Astrocyte (in vitro differentiated cells and primary cell): ENCODE results near the gene HMCN1. TPM values are rescaled to one million over a fixed set of nuclear protein-coding genes. Genes with fewer than 3 reads are reported as not detected.
A peak's percentile ranks its signal among the peaks of the same experiment; 100 is the strongest.

Experiments
- DNase-seq: peaks from one replicate; pipeline ENCODE4 v3.0.0-alpha.2; 2010; ENCODE audit warnings: low read depth
- FAIRE-seq: peaks from 2 replicates; lab custom pipeline; 2011; peaks lifted over from hg19 to GRCh38; lab: Jason Lieb, UNC
- H2AFZ ChIP-seq: 2 replicates; pipeline ENCODE4 v1.6.0; 2012; ENCODE audit warnings: low read depth, low read length, inconsistent platforms
- H3K27ac ChIP-seq: 2 replicates; pipeline ENCODE4 v1.5.1; 2011; ENCODE audit warnings: low read depth, low read length, inconsistent platforms
- H3K27me3 ChIP-seq: 2 replicates; pipeline ENCODE4 v1.6.0; 2011; ENCODE audit warnings: low read length, inconsistent platforms; ENCODE audit not compliant: insufficient read depth
- H3K36me3 ChIP-seq: 2 replicates; pipeline ENCODE4 v1.5.1; 2011; ENCODE audit warnings: low read length, inconsistent platforms; ENCODE audit not compliant: insufficient read depth
- H3K4me1 ChIP-seq: 2 replicates; pipeline ENCODE4 v1.5.1; 2011; ENCODE audit warnings: low read length, inconsistent platforms; ENCODE audit not compliant: insufficient read depth
- H3K4me2 ChIP-seq: 2 replicates; pipeline ENCODE4 v1.6.0; 2012; ENCODE audit warnings: low read length, inconsistent platforms
- H3K4me3 ChIP-seq: 2 replicates; pipeline ENCODE4 v1.5.1; 2011; ENCODE audit warnings: low read depth, mild to moderate bottlenecking, low read length, inconsistent platforms; ENCODE audit not compliant: insufficient read depth
- H3K79me2 ChIP-seq: 2 replicates; pipeline ENCODE4 v1.6.0; 2012; ENCODE audit warnings: mild to moderate bottlenecking, low read length, inconsistent platforms; ENCODE audit not compliant: insufficient read depth
- H3K9ac ChIP-seq: 2 replicates; pipeline ENCODE4 v1.6.0; 2012; ENCODE audit warnings: mild to moderate bottlenecking, low read length, inconsistent platforms
- H3K9me3 ChIP-seq: 2 replicates; pipeline ENCODE4 v1.5.1; 2012; ENCODE audit warnings: low read depth, mild to moderate bottlenecking, low read length, inconsistent platforms; ENCODE audit not compliant: insufficient read depth
- H4K20me1 ChIP-seq: 2 replicates; pipeline ENCODE4 v1.6.0; 2012; ENCODE audit warnings: low read length, inconsistent platforms; ENCODE audit not compliant: insufficient read depth
- H3K27ac Mint-ChIP-seq: one replicate; pipeline ENCODE4 v1.8.0; 2021; ENCODE audit warnings: mild to moderate bottlenecking, mixed read lengths; ENCODE audit not compliant: unreplicated experiment
- H3K27me3 Mint-ChIP-seq: one replicate; pipeline ENCODE4 v1.8.0; 2021; ENCODE audit warnings: low read depth, mixed read lengths; ENCODE audit not compliant: unreplicated experiment
- H3K36me3 Mint-ChIP-seq: one replicate; pipeline ENCODE4 v1.8.0; 2021; ENCODE audit warnings: low read depth, mixed read lengths; ENCODE audit not compliant: unreplicated experiment
- H3K4me1 Mint-ChIP-seq: one replicate; pipeline ENCODE4 v1.8.0; 2021; ENCODE audit warnings: low read depth, mixed read lengths; ENCODE audit not compliant: unreplicated experiment
- H3K4me3 Mint-ChIP-seq: one replicate; pipeline ENCODE4 v1.8.0; 2021; ENCODE audit warnings: mild to moderate bottlenecking, moderate library complexity, mixed read lengths; ENCODE audit not compliant: unreplicated experiment
- H3K9me3 Mint-ChIP-seq: one replicate; pipeline ENCODE4 v1.8.0; 2021; ENCODE audit warnings: mild to moderate bottlenecking, mixed read lengths; ENCODE audit not compliant: unreplicated experiment
- EZH2 ChIP-seq: IDR thresholded peaks from 2 replicates; pipeline ENCODE4 v1.6.1; 2012; ENCODE audit warnings: mild to moderate bottlenecking, low read length, inconsistent platforms; ENCODE audit not compliant: insufficient read depth
- total RNA-seq: library from RNA; stranded (reverse); gene quantifications from 2 replicates; pipeline ENCODE4 v1.2.1, GENCODE V29; 2021
- TF ChIP-seq, protein P1 (sequence below): IDR thresholded peaks from 2 replicates; pipeline ENCODE4 v1.5.1; 2011; ENCODE audit warnings: low read depth, mild to moderate bottlenecking, inconsistent platforms, low read length, moderate library complexity; ENCODE audit not compliant: insufficient read depth

HMCN1 gene
- total RNA-seq, 1 donor from 2014 or later, result 19.7 TPM

GRCh38 chr1:185895208-185895900, 161.2 kb downstream of the HMCN1 start:
- Mint-ChIP-seq H3K27me3 (no peaks in the 10 kb centered on the region), H3K4me1 (peaks cover 24% of the 10 kb centered on the region), H3K9me3 (no peaks in the 10 kb centered on the region), H3K36me3 (no peaks in the 10 kb centered on the region), H3K4me3 (no peak overlapping the region), H3K27ac (peak overlapping the region; percentile 81)
- no peak overlapping the region for H2AFZ ChIP-seq
- no peak for FAIRE-seq
- no peak overlapping the region for H3K4me3 ChIP-seq
- no peak overlapping the region for H3K9ac ChIP-seq
- H3K4me2 ChIP-seq, result no peak overlapping the region
- H4K20me1 ChIP-seq, result no peaks in the 10 kb centered on the region
- TF ChIP-seq, protein P1, sequence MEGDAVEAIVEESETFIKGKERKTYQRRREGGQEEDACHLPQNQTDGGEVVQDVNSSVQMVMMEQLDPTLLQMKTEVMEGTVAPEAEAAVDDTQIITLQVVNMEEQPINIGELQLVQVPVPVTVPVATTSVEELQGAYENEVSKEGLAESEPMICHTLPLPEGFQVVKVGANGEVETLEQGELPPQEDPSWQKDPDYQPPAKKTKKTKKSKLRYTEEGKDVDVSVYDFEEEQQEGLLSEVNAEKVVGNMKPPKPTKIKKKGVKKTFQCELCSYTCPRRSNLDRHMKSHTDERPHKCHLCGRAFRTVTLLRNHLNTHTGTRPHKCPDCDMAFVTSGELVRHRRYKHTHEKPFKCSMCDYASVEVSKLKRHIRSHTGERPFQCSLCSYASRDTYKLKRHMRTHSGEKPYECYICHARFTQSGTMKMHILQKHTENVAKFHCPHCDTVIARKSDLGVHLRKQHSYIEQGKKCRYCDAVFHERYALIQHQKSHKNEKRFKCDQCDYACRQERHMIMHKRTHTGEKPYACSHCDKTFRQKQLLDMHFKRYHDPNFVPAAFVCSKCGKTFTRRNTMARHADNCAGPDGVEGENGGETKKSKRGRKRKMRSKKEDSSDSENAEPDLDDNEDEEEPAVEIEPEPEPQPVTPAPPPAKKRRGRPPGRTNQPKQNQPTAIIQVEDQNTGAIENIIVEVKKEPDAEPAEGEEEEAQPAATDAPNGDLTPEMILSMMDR, result no peak
- no peaks in the 10 kb centered on the region for H3K36me3 ChIP-seq
- H3K9me3 ChIP-seq, result no peaks in the 10 kb centered on the region
- no peaks in the 10 kb centered on the region for H3K4me1 ChIP-seq
- H3K79me2 ChIP-seq, result no peaks in the 10 kb centered on the region
- H3K27ac ChIP-seq, result no peak overlapping the region
- peak; percentile 35 for DNase-seq
- no peaks in the 10 kb centered on the region for H3K27me3 ChIP-seq

DNA sequence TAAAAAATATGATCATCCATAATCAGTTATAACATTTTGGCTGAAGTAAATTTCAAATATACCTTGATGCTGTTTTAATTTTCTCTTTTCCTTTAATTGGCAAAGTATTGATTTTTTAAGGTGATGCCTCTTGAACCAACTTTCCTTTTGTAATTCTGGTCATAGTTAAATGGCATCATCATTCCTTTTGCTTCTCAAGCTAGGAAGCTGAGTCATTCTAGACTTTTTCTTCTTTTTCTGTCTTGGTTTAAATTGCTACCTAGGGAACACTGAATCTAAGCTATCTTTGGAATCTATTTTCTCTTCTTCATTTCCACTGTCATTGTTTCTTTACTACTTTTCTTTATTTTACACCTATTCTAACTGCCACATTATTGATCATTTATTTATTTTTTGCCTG, 162.7 kb downstream of the HMCN1 start:
- no peak overlapping the region for H3K4me3 Mint-ChIP-seq
- H3K79me2 ChIP-seq, result no peaks in the 10 kb centered on the region
- DNase-seq, result peak; percentile 34
- H2AFZ ChIP-seq, result no peak overlapping the region
- FAIRE-seq, result no peak
- H3K27me3 ChIP-seq, result no peaks in the 10 kb centered on the region
- no peaks in the 10 kb centered on the region for H3K36me3 Mint-ChIP-seq
- TF ChIP-seq, protein P1, result no peak
- TF ChIP-seq EZH2, result no peak
- H3K27ac ChIP-seq, result no peak overlapping the region
- no peak overlapping the region for H3K9ac ChIP-seq
- no peaks in the 10 kb centered on the region for H3K9me3 ChIP-seq
- H3K27ac Mint-ChIP-seq, result peak overlapping the region; percentile 91
- H3K4me2 ChIP-seq, result no peak overlapping the region
- H3K27me3 Mint-ChIP-seq, result no peaks in the 10 kb centered on the region
- peaks cover 24% of the 10 kb centered on the region for H3K4me1 Mint-ChIP-seq
- no peaks in the 10 kb centered on the region for H3K36me3 ChIP-seq
- no peak overlapping the region for H3K4me3 ChIP-seq
- H4K20me1 ChIP-seq, result no peaks in the 10 kb centered on the region
- H3K4me1 ChIP-seq, result no peaks in the 10 kb centered on the region
- H3K9me3 Mint-ChIP-seq, result no peaks in the 10 kb centered on the region

GRCh38 chr1:185906186-185906585, 172.0 kb downstream of the HMCN1 start:
- no peak for FAIRE-seq
- Histone ChIP-seq H3K79me2 (no peaks in the 10 kb centered on the region), H3K4me2 (no peak overlapping the region), H3K9ac (no peak overlapping the region), H3K4me1 (no peaks in the 10 kb centered on the region), H2AFZ (no peak overlapping the region), H3K36me3 (no peaks in the 10 kb centered on the region), H3K27me3 (no peaks in the 10 kb centered on the region), H3K27ac (no peak overlapping the region), H3K4me3 (no peak overlapping the region), H3K9me3 (no peaks in the 10 kb centered on the region), H4K20me1 (no peaks in the 10 kb centered on the region)
- no peak for DNase-seq
- Mint-ChIP-seq H3K9me3 (no peaks in the 10 kb centered on the region), H3K27me3 (no peaks in the 10 kb centered on the region), H3K27ac (no peak overlapping the region), H3K4me1 (no peaks in the 10 kb centered on the region), H3K36me3 (no peaks in the 10 kb centered on the region), H3K4me3 (no peak overlapping the region)
- TF ChIP-seq, protein P1, result no peak
- no peak for TF ChIP-seq EZH2
